ENCODE measurements around the gene CD248. TPM values are rescaled to one million over a fixed set of nuclear protein-coding genes. Genes with fewer than 3 reads are reported as not detected.
A peak's percentile ranks its signal among the peaks of the same experiment; 100 is the strongest.

The CD248 gene
- total RNA-seq, 1 donor from 2014 or later, result 58.8 TPM

DNA sequence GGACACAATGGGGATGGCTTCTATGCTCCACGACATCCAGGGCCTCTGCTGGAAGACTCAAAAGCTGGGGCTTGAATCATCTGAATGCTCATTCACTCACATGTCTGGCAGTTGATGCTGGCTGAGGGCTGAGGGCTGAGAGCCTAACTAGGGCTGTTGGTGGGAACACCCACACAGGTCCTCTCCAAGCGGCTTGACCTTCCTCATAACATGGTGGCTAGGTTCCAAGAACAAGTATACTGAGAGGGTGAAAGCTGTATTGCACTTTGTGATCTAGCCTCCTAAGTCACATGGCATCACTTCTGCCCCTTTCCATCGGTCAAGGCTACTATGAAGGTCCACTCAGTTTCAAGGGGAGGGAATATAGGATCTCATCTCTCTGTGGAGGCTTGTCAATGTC, 17.7 kb downstream of the CD248 start:
- Histone ChIP-seq H3K36me3 (ENCODE audit: insufficient read depth, low read length) (no peaks in the 10 kb centered on the region), H3K4me2 (ENCODE audit: low read length) (no peak overlapping the region), H3K9ac (ENCODE audit: low read length) (no peak overlapping the region), H3K27me3 (ENCODE audit: insufficient read depth, low read length) (peaks cover 9% of the 10 kb centered on the region), H3K27ac (ENCODE audit: low read depth, low read length) (no peak overlapping the region), H4K20me1 (ENCODE audit: insufficient read depth, low read length) (no peaks in the 10 kb centered on the region), H3K4me3 (ENCODE audit: insufficient read depth, low read depth, low read length) (no peak overlapping the region), H3K9me3 (ENCODE audit: insufficient read depth, low read depth, low read length) (no peaks in the 10 kb centered on the region), H3K4me1 (ENCODE audit: insufficient read depth, low read length) (no peaks in the 10 kb centered on the region), H2AFZ (ENCODE audit: low read depth, low read length) (no peak overlapping the region), H3K79me2 (ENCODE audit: insufficient read depth, low read length) (no peaks in the 10 kb centered on the region)
- DNase-seq (ENCODE audit: low read depth) (no peak), FAIRE-seq (no peak)
- H3K36me3 Mint-ChIP-seq (ENCODE audit: low read depth, unreplicated experiment), result peaks cover 2% of the 10 kb centered on the region
- peaks cover 18% of the 10 kb centered on the region for H3K27me3 Mint-ChIP-seq (ENCODE audit: low read depth, unreplicated experiment)
- peak overlapping the region; percentile 50 for H3K4me3 Mint-ChIP-seq (ENCODE audit: unreplicated experiment)
- no peaks in the 10 kb centered on the region for H3K4me1 Mint-ChIP-seq (ENCODE audit: low read depth, unreplicated experiment)
- no peak for TF ChIP-seq EZH2 (IDR thresholded peaks at IDR 0.05; ENCODE audit: insufficient read depth, low read length)
- TF ChIP-seq, protein P1, sequence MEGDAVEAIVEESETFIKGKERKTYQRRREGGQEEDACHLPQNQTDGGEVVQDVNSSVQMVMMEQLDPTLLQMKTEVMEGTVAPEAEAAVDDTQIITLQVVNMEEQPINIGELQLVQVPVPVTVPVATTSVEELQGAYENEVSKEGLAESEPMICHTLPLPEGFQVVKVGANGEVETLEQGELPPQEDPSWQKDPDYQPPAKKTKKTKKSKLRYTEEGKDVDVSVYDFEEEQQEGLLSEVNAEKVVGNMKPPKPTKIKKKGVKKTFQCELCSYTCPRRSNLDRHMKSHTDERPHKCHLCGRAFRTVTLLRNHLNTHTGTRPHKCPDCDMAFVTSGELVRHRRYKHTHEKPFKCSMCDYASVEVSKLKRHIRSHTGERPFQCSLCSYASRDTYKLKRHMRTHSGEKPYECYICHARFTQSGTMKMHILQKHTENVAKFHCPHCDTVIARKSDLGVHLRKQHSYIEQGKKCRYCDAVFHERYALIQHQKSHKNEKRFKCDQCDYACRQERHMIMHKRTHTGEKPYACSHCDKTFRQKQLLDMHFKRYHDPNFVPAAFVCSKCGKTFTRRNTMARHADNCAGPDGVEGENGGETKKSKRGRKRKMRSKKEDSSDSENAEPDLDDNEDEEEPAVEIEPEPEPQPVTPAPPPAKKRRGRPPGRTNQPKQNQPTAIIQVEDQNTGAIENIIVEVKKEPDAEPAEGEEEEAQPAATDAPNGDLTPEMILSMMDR (IDR thresholded peaks at IDR 0.05; ENCODE audit: insufficient read depth, low read depth, low read length), result no peak
- H3K27ac Mint-ChIP-seq (ENCODE audit: unreplicated experiment), result no peak overlapping the region
- no peaks in the 10 kb centered on the region for H3K9me3 Mint-ChIP-seq (ENCODE audit: unreplicated experiment)

DNA sequence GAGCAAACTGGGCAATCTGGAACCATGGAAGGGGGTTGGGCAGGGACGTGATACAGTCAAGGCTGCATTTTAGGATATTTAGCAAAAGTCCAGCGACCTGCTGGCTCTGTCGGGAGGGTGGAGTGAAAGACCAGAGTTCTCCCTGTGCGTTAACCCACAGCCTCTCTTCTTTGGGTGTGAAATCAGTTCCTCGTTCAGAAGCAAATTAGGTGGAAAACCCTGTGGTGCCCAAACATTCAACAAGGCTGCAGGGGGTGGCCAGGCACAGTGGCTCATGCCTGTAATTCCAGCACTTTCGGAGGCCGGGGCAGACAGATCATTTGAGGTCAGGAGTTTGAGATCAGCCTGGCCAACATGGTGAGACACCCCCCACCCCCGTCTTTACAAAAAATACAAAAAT, 19.2 kb downstream of the CD248 start:
- TF ChIP-seq EZH2 (IDR thresholded peaks at IDR 0.05; ENCODE audit: insufficient read depth, low read length), result no peak
- TF ChIP-seq, protein P1 (IDR thresholded peaks at IDR 0.05; ENCODE audit: insufficient read depth, low read depth, low read length), result no peak
- Histone ChIP-seq H4K20me1 (ENCODE audit: insufficient read depth, low read length) (no peaks in the 10 kb centered on the region), H3K4me1 (ENCODE audit: insufficient read depth, low read length) (no peaks in the 10 kb centered on the region), H3K79me2 (ENCODE audit: insufficient read depth, low read length) (no peaks in the 10 kb centered on the region), H3K9ac (ENCODE audit: low read length) (no peak overlapping the region), H3K36me3 (ENCODE audit: insufficient read depth, low read length) (no peaks in the 10 kb centered on the region), H3K4me3 (ENCODE audit: insufficient read depth, low read depth, low read length) (no peak overlapping the region), H3K4me2 (ENCODE audit: low read length) (no peak overlapping the region), H3K9me3 (ENCODE audit: insufficient read depth, low read depth, low read length) (no peaks in the 10 kb centered on the region), H3K27me3 (ENCODE audit: insufficient read depth, low read length) (peaks cover 20% of the 10 kb centered on the region), H3K27ac (ENCODE audit: low read depth, low read length) (no peak overlapping the region), H2AFZ (ENCODE audit: low read depth, low read length) (no peak overlapping the region)
- Mint-ChIP-seq H3K36me3 (ENCODE audit: low read depth, unreplicated experiment) (peaks cover 2% of the 10 kb centered on the region), H3K4me1 (ENCODE audit: low read depth, unreplicated experiment) (peaks cover under 1% of the 10 kb centered on the region), H3K27me3 (ENCODE audit: low read depth, unreplicated experiment) (peaks cover 27% of the 10 kb centered on the region), H3K27ac (ENCODE audit: unreplicated experiment) (no peak overlapping the region), H3K4me3 (ENCODE audit: unreplicated experiment) (no peak overlapping the region), H3K9me3 (ENCODE audit: unreplicated experiment) (no peaks in the 10 kb centered on the region)
- FAIRE-seq (no peak), DNase-seq (ENCODE audit: low read depth) (no peak)

DNA sequence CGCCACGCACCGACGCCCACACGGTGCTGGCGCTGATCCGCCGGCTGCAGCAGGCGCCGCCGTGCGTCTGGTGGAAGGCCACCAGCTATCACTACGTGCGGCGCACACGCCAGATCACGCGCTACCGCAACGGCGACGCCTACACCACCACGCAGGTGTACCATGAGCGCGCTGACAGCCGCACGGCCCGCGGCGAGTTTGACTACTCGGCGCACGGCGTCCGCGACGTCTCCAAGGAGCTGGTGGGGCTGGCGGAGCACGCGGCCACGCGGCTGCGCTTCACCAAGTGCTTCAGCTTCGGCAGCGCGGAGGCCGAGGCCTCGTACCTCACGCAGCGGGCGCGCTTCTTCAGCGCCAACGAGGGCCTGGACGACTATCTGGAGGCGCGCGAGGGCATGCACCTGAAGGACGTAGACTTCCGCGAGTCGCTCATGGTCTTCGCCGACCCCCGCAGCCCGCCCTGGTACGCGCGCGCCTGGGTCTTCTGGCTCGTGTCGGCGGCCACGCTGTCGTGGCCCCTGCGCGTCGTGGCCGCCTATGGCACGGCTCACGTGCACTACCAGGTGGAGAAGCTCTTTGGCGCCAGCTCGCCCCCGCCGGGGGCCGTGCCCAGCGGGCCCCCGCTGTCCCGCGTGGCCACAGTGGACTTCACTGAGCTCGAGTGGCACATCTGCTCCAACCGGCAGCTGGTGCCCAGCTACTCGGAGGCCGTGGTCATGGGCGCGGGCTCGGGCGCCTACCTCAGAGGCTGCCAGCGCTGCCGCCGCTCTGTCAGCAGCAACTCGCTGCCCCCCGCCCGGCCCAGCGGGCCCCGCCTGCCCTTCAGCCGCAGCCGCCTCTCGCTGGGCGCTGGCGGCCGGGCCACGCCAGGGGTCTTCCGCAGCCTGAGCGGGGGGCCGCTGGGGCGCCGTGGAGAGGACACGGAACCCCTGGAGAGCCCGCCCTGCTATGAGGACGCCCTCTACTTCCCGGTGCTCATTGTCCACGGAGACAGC, 21.9 kb downstream of the CD248 start:
- H3K4me3 Mint-ChIP-seq (ENCODE audit: unreplicated experiment), result no peak overlapping the region
- no peaks in the 10 kb centered on the region for H3K79me2 ChIP-seq (ENCODE audit: insufficient read depth, low read length)
- no peak for TF ChIP-seq EZH2 (IDR thresholded peaks at IDR 0.05; ENCODE audit: insufficient read depth, low read length)
- TF ChIP-seq, protein P1 (IDR thresholded peaks at IDR 0.05; ENCODE audit: insufficient read depth, low read depth, low read length), result no peak
- no peak overlapping the region for H3K4me2 ChIP-seq (ENCODE audit: low read length)
- peaks cover 8% of the 10 kb centered on the region for H3K4me1 Mint-ChIP-seq (ENCODE audit: low read depth, unreplicated experiment)
- no peaks in the 10 kb centered on the region for H3K9me3 ChIP-seq (ENCODE audit: insufficient read depth, low read depth, low read length)
- H3K27ac Mint-ChIP-seq (ENCODE audit: unreplicated experiment), result no peak overlapping the region
- no peaks in the 10 kb centered on the region for H3K9me3 Mint-ChIP-seq (ENCODE audit: unreplicated experiment)
- peaks cover 4% of the 10 kb centered on the region for H3K36me3 Mint-ChIP-seq (ENCODE audit: low read depth, unreplicated experiment)
- no peaks in the 10 kb centered on the region for H3K36me3 ChIP-seq (ENCODE audit: insufficient read depth, low read length)
- peaks cover 40% of the 10 kb centered on the region for H3K27me3 Mint-ChIP-seq (ENCODE audit: low read depth, unreplicated experiment)
- H3K27me3 ChIP-seq (ENCODE audit: insufficient read depth, low read length), result peaks cover 31% of the 10 kb centered on the region
- H3K4me3 ChIP-seq (ENCODE audit: insufficient read depth, low read depth, low read length), result no peak overlapping the region
- no peaks in the 10 kb centered on the region for H4K20me1 ChIP-seq (ENCODE audit: insufficient read depth, low read length)
- H3K27ac ChIP-seq (ENCODE audit: low read depth, low read length), result no peak overlapping the region
- H2AFZ ChIP-seq (ENCODE audit: low read depth, low read length), result no peak overlapping the region
- H3K9ac ChIP-seq (ENCODE audit: low read length), result no peak overlapping the region
- FAIRE-seq (no peak), DNase-seq (ENCODE audit: low read depth) (no peak)
- peaks cover 1% of the 10 kb centered on the region for H3K4me1 ChIP-seq (ENCODE audit: insufficient read depth, low read length)

Measured in astrocyte (in vitro differentiated cells and primary cell).